Adrenal gland (tissue), 5 donors: ENCODE data around the gene SLC24A3.

Experiments used
- CTCF ChIP-seq, 6 experiments: fragments of 450-650 bp in 4 of 6; fragments of 200-600 bp in 2 of 6; sonication (generic) in 1 of 6; IDR thresholded peaks; 1 replicate in 5 of 6; 2 replicates in 1 of 6; pipeline versions ENCODE4 v1.5.1 to v1.8.0; 2016 to 2021; ENCODE audit warnings: antibody characterized with exemption in 6 of 6, mild to moderate bottlenecking in 2 of 6, moderate library complexity in 1 of 6
- POLR2A ChIP-seq, 2 donors: fragments of 450-650 bp; IDR thresholded peaks; one replicate each; pipeline ENCODE4 v1.6.1; 2017; ENCODE audit warnings: antibody characterized with exemption in 2 of 2, mild to moderate bottlenecking in 2 of 2, moderate library complexity in 1 of 2
- donor health status: DM: no; HTN: no; CAD: no.

GRCh38 chr20:19713822-19714578, 501.6 kb downstream of the SLC24A3 start:
- TF ChIP-seq POLR2A (IDR thresholded peaks at IDR 0.05) = no peak
- no peak for TF ChIP-seq CTCF (IDR thresholded peaks at IDR 0.05)
